ENCODE data around the gene HOXA4.

Gene HOXA4

GRCh38 chr7:27153526-27153925, 23.0 kb upstream of the HOXA4 start:
- Histone ChIP-seq H3K79me1 (ENCODE audit: low read depth, low read length) (no peaks in the 10 kb centered on the region), H3K14ac (ENCODE audit: low read length) (no peak overlapping the region), H4K91ac (ENCODE audit: low read depth, low read length, poor library complexity) (no peak overlapping the region), H2BK12ac (ENCODE audit: low read length) (no peak overlapping the region), H3K36me3 (replicated peaks in 1 of 2; ENCODE audit: control insufficient read depth in 2 of 2, insufficient read depth in 2 of 2, low read length in 2 of 2) (no peaks in the 10 kb centered on the region), H3K27me3 (ENCODE audit: control insufficient read depth in 3 of 3, insufficient read depth in 3 of 3, low read depth in 1 of 3, low read length in 3 of 3) (peaks cover 82 to 99% (median 98%) of the 10 kb centered on the region in 3 experiments), H4K8ac (ENCODE audit: low read depth, low read length) (no peak overlapping the region), H2AFZ (ENCODE audit: low read length) (no peak overlapping the region), H3K23ac (ENCODE audit: low read depth, low read length, poor library complexity) (no peak overlapping the region), H3K9ac (ENCODE audit: low read depth, low read length, poor library complexity) (no peak overlapping the region), H3K27ac (replicated peaks; ENCODE audit: low read length) (no peak overlapping the region), H3K18ac (ENCODE audit: low read length) (no peak overlapping the region), H2BK120ac (ENCODE audit: low read depth, low read length) (no peak overlapping the region), H3K4ac (ENCODE audit: low read length) (no peak overlapping the region), H2BK15ac (ENCODE audit: low read length) (no peak overlapping the region), H3K4me1 (ENCODE audit: control insufficient read depth in 2 of 2, insufficient read depth in 1 of 2, low read depth in 1 of 2, low read length in 2 of 2) (no peaks in the 10 kb centered on the region), H3K9me3 (replicated peaks in 1 of 2; ENCODE audit: control insufficient read depth in 2 of 2, insufficient read depth in 1 of 2, low read depth in 1 of 2, low read length in 2 of 2) (peaks cover 10 to 40% of the 10 kb centered on the region in 2 donors), H3K4me2 (ENCODE audit: insufficient read depth, low read length, poor library complexity, severe bottlenecking) (no peak overlapping the region), H3K4me3 (ENCODE audit: low read length in 2 of 2) (no peak overlapping the region), H2BK5ac (ENCODE audit: low read length) (no peak overlapping the region), H2AK5ac (ENCODE audit: low read depth, low read length) (no peak overlapping the region)
- WGBS, 2 donors (ENCODE audit: extremely low coverage in 2 of 2, insufficient read length in 2 of 2, insufficient replicate concordance in 1 of 2): no CpG with 5 or more reads among the region's 3 CpGs
- no peak for DNase-seq (ENCODE audit: low spot score)

- Histone ChIP-seq H2BK15ac (ENCODE audit: low read length) (no peak overlapping the region), H3K23ac (ENCODE audit: low read depth, low read length, poor library complexity) (peak overlapping the region; percentile 36), H2BK12ac (ENCODE audit: low read length) (no peak overlapping the region), H3K9me3 (replicated peaks in 1 of 2; ENCODE audit: control insufficient read depth in 2 of 2, insufficient read depth in 1 of 2, low read depth in 1 of 2, low read length in 2 of 2) (peaks cover 10 to 43% of the 10 kb centered on the region in 2 donors), H3K4me1 (ENCODE audit: control insufficient read depth in 2 of 2, insufficient read depth in 1 of 2, low read depth in 1 of 2, low read length in 2 of 2) (no peaks in the 10 kb centered on the region), H3K27me3 (ENCODE audit: control insufficient read depth in 3 of 3, insufficient read depth in 3 of 3, low read depth in 1 of 3, low read length in 3 of 3) (peaks cover 84 to 99% (median 98%) of the 10 kb centered on the region in 3 experiments), H3K79me1 (ENCODE audit: low read depth, low read length) (no peaks in the 10 kb centered on the region), H3K4me2 (ENCODE audit: insufficient read depth, low read length, poor library complexity, severe bottlenecking) (no peak overlapping the region), H2BK120ac (ENCODE audit: low read depth, low read length) (no peak overlapping the region), H3K27ac (replicated peaks; ENCODE audit: low read length) (no peak overlapping the region), H2AFZ (ENCODE audit: low read length) (peak overlapping the region; percentile 47), H2BK5ac (ENCODE audit: low read length) (no peak overlapping the region), H3K4me3 (ENCODE audit: low read length in 2 of 2) (no peak overlapping the region), H3K36me3 (replicated peaks in 1 of 2; ENCODE audit: control insufficient read depth in 2 of 2, insufficient read depth in 2 of 2, low read length in 2 of 2) (no peaks in the 10 kb centered on the region), H3K9ac (ENCODE audit: low read depth, low read length, poor library complexity) (no peak overlapping the region), H2AK5ac (ENCODE audit: low read depth, low read length) (no peak overlapping the region), H3K18ac (ENCODE audit: low read length) (peak overlapping the region; percentile 22), H4K8ac (ENCODE audit: low read depth, low read length) (no peak overlapping the region), H4K91ac (ENCODE audit: low read depth, low read length, poor library complexity) (no peak overlapping the region), H3K4ac (ENCODE audit: low read length) (no peak overlapping the region), H3K14ac (ENCODE audit: low read length) (peak overlapping the region; percentile 65)
- DNase-seq (ENCODE audit: low spot score): no peak
- WGBS, 2 donors (ENCODE audit: extremely low coverage in 2 of 2, insufficient read length in 2 of 2, insufficient replicate concordance in 1 of 2): no CpG with 5 or more reads among the region's 22 CpGs
Observed at GRCh38 chr7:27152816-27153442, 22.4 kb upstream of the HOXA4 start.

GRCh38 chr7:27151931-27152815, 21.6 kb upstream of the HOXA4 start, which contains the start of gene HOXA3:
HOXA3 (minus strand) TSS chr7:27152583; CDS start chr7:27110640, 41,943 bp downstream.
- no peak within 1 kb of the TSS for H2BK15ac ChIP-seq (ENCODE audit: low read length)
- peaks cover 84 to 99% (median 98%) of the 10 kb centered on the region in 3 experiments for H3K27me3 ChIP-seq (ENCODE audit: control insufficient read depth in 3 of 3, insufficient read depth in 3 of 3, low read depth in 1 of 3, low read length in 3 of 3)
- no peak for DNase-seq (ENCODE audit: low spot score)
- peak within 1 kb of the TSS; percentile 36 for H3K23ac ChIP-seq (ENCODE audit: low read depth, low read length, poor library complexity)
- peaks cover 4 to 39% of the 10 kb centered on the region in 2 donors for H3K9me3 ChIP-seq (replicated peaks in 1 of 2; ENCODE audit: control insufficient read depth in 2 of 2, insufficient read depth in 1 of 2, low read depth in 1 of 2, low read length in 2 of 2)
- H2AK5ac ChIP-seq (ENCODE audit: low read depth, low read length): no peak within 1 kb of the TSS
- H3K9ac ChIP-seq (ENCODE audit: low read depth, low read length, poor library complexity): no peak within 1 kb of the TSS
- no peaks in the 10 kb centered on the region for H3K4me1 ChIP-seq (ENCODE audit: control insufficient read depth in 2 of 2, insufficient read depth in 1 of 2, low read depth in 1 of 2, low read length in 2 of 2)
- no peak within 1 kb of the TSS for H3K4ac ChIP-seq (ENCODE audit: low read length)
- no peak within 1 kb of the TSS for H3K27ac ChIP-seq (replicated peaks; ENCODE audit: low read length)
- H3K14ac ChIP-seq (ENCODE audit: low read length): peak within 1 kb of the TSS; percentile 65
- peak within 1 kb of the TSS; percentile 22 for H3K18ac ChIP-seq (ENCODE audit: low read length)
- no peaks in the 10 kb centered on the region for H3K36me3 ChIP-seq (replicated peaks in 1 of 2; ENCODE audit: control insufficient read depth in 2 of 2, insufficient read depth in 2 of 2, low read length in 2 of 2)
- H3K4me3 ChIP-seq (ENCODE audit: low read length in 2 of 2): peak within 1 kb of the TSS in 1 of 2 donors; percentile 34
- H4K91ac ChIP-seq (ENCODE audit: low read depth, low read length, poor library complexity): no peak within 1 kb of the TSS
- no peak within 1 kb of the TSS for H4K8ac ChIP-seq (ENCODE audit: low read depth, low read length)
- no peaks in the 10 kb centered on the region for H3K79me1 ChIP-seq (ENCODE audit: low read depth, low read length)
- no peak within 1 kb of the TSS for H3K4me2 ChIP-seq (ENCODE audit: insufficient read depth, low read length, poor library complexity, severe bottlenecking)
- H2BK5ac ChIP-seq (ENCODE audit: low read length): no peak within 1 kb of the TSS
- H2AFZ ChIP-seq (ENCODE audit: low read length): peak within 1 kb of the TSS; percentile 86
- no peak within 1 kb of the TSS for H2BK12ac ChIP-seq (ENCODE audit: low read length)
- H2BK120ac ChIP-seq (ENCODE audit: low read depth, low read length): no peak within 1 kb of the TSS
- WGBS, 2 donors (ENCODE audit: extremely low coverage in 2 of 2, insufficient read length in 2 of 2, insufficient replicate concordance in 1 of 2): no CpG with 5 or more reads among the region's 53 CpGs

All from neuronal stem cell (in vitro differentiated cells).